Stimulated activated CD8-positive, alpha-beta memory T cell treated with anti-CD3 and anti-CD28 coated beads, Interleukin-12 subunit alpha, Interleukin-12 subunit beta, amount 100 ng/mL, for 24 hours (primary cell): ENCODE measurements around the gene DNAJC8.

Source experiments
- DNase-seq: peaks from one replicate; pipeline ENCODE4 v3.0.0-alpha.2; 2020; ENCODE audit errors: extremely low read depth

Gene DNAJC8

DNA sequence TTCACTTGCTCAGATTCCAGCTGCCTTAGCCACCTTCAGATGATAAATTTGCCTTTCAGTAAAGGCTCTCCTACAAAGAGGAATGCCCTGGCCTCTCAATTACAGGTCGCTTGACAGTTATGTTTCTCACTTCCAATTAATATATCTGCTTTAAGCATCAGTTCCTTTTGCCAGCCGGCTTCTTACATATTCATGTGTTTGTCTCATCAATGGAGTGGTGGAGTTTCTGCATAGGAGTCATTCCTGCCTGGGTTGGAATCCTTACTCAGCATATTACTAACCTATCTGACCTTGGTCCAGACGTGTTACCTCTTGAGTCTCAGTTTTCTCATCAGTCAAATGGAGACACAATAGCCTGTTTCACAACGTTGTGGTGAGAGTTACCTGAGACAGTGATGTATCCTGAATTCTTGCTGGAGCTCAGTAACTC, 17.1 kb upstream of the DNAJC8 start:
- DNase-seq, result no peak

DNA sequence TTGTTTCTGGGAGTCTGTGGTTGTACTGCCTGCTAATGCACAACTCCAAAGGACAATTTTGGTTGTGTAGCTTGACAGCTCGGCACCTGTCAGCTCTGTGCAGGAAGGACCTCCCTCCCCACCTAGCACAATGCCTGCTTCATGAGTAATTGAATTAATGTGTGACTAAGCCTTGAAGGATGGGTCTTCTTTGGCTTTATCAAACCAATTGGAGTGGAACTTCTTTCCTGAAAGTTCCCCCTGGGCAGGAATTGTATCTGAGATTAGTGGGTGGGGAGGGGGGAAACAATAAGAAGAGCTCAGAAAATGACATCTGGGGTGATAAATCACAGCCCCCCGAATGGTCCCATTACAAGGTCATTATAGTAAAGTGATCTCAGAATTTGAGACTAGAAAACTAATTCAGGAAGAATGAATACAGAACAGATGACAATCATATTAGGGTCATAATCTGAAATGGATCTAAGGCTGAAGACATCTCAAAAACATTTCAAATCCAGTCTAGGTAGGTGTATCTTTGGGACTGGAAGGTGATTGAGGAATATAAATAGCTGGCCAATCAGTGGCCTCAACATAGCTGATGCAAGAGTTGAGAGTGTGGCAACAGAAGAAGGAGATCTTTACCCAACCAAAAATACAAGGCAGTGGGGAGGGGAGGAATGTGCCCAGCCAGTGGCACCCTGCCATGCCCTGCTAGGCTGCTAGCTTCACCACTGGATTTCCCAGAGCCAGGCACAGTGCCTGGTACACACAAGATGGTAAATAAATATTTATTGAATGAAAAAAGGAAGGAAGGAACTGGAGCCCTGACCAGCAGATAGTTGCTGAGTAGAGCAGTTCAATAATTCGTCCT, 16.4 kb upstream of the DNAJC8 start:
- DNase-seq, result no peak

DNA sequence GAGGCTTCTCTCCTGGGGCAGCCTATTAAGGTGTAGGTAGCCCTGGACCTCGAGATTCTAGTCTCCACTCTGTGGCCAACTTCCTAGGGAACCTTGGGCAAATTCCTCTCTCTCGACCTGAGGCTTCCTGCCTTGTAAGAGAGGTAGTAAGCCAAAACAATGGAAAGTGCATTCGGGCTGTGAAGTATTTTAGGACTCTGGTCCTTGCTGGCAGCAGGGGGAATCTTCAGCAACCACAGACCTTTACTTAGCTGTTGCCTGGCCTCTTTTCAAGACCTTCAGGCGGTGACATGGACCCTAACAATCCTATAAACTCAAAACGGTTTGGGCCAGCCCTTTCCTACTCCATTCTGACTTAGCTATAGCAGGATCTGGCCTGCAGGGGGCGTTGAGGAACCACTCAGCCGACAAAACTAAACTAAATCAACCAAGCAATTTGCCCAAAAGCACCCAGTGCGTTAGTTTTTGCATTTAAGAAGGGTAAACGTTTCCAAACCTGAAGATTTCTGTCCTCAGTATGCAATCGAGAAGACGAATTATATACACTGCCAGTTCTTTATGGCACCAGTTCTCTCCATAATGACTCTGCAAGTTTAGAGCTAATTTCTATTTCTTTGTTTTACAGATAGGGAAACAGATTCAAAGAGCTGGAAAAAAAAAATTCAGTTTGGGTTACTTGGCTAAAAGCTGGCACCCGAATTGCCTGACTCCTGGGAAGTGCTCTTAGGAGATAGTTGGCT, 15.6 kb upstream of the DNAJC8 start:
- peak; percentile 60 for DNase-seq

DNA sequence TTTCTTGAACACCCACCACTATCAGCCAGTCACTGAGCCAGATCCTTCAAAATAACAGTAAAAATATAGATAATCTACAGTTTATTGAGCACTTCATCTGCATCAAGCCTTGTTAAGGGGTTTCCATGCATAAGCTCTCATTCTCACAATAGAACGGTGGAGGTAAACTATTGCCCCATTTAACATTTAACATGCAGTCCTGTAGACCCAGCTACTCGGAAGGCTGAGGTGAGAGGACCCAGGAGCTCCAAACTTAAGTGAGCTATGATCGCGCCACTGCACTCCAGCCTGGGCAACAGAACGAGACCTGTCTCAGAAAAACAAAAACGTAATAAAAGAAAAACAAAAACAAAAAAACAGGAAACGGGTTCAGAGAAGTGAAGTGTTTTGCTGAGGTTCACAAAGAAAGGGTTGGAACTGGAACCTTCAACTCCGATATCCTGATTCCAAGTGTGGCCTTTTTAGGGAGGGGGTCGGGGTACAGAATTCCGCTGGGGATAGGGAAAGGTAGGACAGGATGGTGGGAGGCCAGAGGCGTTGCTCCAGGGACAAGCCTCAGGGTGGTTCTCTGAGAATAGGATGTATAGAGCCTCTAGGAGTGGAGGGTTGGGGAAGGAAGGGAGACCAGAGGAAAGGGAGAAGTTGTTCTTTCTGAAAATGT, 14.9 kb upstream of the DNAJC8 start:
- no peak for DNase-seq

DNA sequence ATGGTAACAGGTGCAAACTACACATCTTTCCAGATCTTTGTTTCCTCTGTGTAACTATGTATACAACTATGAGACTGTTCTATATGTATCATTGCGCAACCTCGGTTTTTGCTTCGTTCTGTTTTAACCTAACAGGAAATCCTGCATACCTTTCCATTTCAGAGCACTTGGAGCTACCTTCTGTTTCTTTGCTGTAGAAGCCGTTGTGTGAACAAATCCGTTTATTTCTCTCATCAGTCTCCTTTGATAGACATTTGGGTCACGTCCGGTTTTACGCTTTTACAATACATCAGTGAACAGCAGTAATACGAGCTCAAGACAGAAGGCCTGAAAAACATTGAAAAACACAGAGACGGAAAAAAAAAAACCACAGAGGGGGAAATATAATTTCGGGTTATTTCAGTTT, 13.6 kb upstream of the DNAJC8 start:
- DNase-seq, result no peak

DNA sequence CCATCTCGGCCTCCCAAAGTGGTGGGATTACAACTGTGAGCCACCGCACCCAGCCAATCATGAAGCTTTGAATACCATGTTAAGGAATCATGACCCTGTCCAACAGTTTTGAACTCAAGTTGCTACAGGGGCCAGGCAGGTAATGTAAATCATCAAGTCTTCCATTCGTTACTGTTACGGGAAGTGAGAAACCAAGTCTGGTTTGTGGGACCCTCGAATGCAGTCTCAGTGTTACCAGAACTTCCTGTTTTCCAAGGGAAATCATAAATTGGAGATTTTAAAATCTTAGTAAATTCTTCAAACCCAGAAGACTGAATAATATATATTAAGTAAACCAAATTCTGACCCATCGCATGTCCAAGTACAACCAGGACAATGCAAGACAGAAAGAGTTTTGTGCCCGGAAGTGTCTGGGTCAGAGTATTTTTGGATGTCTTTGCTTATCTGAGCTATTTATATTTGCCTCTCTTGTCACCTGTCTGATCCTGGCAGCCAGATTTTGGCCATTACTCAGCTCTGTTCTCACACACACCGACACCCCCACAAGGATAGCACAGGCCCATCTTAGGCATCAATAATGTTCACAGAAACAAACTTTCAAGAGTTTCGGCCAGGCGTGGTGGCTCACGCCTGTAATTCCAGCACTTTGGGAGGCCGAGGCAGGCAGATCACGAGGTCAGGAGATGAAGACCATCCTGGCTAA, 11.9 kb upstream of the DNAJC8 start:
- no peak for DNase-seq

DNA sequence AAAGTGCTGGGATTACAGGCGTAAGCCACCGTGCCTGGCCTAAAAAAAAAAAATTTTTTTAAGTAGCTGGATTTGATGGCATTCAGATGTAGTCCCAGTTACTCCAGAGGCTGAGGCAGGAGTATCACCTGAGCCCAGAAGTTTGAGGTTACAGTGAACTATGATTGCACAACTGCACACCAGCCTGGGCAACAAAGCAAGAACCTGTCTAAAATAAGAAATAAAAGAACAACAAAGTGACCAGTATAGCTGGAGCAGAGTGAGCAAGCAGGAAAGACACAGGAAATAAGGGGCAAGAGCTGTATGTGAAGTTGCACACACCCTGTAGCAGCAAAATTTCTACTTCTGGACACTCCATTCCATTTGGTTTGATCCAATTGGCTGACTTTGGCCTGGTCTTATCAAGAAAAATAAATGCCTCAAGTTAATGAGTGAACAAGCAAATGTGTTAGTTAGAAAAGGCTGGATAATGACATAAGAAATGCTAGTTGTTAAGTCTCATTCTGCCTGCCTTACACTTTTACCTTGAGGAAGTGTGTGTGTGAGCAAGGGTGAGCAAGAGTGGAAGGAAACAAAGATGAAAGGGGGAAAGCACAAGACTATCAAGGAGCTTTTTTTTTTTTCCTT, 11.0 kb upstream of the DNAJC8 start:
- DNase-seq, result no peak

DNA sequence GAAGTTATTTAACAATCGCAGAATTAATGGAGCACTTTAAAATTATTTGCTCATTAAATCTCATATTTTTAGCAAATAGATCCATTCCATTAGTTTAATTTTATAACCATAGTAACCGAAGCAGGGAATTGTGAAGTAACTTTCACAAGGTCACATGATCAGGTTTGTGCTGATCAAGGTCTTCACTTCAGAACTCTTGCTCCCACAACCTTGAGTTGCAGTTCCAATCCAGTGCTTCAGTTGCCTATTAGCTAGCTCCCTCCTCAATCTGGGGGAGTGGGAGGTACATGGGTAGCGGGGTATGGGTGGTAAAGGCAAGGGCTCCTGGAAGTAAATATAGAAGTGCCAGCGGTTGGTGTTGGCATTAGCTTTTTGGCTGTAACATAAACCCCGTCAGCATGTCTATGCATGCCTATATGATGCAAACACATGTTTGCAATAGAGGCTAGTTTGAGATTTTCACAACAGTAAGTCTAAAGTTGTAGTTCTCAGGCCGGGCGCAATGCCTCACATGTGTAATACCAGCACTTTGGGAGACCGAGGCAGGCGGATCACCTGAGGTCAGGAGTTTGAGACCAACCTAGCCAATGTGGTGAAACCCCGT, 8.9 kb upstream of the DNAJC8 start:
- no peak for DNase-seq

DNA sequence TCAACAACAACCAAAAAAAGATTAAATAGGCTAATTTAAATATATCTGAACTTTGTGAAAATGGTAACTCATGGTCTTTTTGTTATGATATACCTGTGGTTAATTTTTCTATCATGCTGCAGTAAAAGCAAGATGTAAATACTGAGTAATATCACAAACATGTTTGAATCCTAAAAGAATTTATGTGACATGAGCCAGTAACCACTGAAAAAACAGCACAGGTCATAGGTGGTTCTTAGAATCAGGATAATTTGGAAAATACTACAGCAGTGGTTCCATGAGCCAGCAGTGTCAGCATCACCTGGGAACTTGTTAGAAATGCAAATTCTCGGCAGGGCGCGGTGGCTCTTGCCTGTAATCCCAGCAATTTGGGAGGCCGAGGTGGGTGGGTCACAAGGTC, 7.2 kb upstream of the DNAJC8 start:
- DNase-seq, result no peak

DNA sequence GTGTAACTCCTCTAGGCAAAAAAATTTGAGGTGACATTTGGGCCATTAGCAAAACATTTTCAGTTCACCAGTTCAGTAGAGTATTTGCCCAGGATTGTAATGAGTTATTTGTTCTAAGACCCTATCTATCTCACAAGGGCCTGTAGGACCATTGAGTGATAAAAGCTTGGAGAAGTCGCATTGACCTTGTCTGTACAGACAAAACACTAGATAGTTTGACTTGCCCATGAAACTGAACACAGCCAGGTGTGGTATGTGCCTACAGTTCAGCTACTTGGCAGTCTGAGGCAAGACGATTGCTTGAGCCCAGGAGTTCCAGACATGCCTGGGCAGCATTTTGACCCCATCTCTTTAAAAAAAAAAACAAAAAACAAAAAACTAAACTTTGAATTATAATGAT, 6.2 kb upstream of the DNAJC8 start:
- DNase-seq, result no peak

DNA sequence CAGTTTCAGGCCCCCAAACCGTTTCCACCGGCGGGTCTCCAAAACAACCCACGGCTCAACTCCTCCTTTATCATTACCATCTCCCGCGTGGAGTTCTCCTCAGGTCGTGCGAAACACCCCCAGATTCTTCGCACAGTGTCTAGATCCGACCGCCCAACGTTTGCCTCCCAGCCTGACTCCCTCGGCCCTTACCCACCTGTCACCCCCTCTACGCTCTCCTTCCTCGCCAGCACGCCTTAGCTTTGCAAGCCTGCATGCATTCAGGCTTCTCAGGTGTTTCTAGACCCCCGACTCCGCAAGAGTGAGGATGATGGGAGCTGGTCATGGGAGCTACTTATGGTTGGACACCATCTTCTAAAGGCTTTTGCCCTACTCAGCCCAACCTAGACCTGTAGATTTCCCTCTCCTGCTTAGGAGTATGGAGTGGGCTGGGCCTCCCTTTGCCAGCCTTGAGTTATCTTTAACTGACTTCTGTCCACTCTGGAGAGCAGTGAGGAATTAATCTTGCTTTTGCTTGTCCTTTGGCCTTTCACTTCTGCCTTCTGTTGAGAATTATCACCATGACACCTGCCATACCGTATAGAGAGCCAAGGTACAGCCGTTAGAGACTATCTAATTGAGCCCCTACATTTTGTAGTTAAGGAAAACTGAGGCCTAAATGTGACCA, 4.0 kb upstream of the DNAJC8 start:
- no peak for DNase-seq

DNA sequence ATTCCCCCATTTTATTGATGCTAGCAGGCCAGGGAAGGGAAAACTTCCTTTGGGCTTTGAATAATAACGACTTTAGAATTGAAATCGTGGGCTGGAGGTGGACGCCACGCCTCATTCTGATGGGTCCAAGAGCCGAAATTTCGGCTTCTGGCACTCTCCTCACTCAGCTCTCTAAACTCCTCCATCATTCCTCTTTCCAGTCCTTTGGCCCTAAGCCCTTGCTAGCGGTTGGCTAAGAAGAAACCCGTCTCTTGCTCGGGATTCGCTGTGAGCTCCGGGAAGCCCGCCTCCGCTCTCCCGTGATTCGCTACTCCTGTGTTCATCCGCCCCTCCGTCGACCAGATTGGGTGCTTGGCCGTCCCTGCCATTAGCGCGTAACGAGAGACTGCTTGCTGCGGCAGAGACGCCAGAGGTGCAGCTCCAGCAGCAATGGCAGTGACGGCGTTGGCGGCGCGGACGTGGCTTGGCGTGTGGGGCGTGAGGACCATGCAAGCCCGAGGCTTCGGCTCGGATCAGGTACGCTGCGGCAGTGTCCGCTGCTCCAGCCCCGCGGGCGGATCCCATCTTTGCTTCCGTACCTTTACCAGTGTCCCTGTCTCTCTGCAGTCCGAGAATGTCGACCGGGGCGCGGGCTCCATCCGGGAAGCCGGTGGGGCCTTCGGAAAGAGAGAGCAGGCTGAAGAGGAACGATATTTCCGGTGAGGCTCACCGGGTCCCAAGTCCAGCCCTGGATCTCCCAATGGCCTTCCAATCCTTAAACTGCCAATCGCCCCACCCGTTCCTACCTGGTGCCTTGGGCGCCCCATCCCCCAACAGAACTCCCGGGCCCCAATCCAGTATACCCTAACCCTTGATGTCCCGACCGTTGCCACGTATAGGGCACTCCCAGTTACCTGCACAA, 3.2 kb upstream of the DNAJC8 start, which contains the start of gene ATP5IF1:
ATP5IF1 (plus strand) TSS at position 370 of the 901 bp plus-strand sequence; CDS start at position 430, 60 bp downstream.
- DNase-seq, result peak; percentile 86

DNA sequence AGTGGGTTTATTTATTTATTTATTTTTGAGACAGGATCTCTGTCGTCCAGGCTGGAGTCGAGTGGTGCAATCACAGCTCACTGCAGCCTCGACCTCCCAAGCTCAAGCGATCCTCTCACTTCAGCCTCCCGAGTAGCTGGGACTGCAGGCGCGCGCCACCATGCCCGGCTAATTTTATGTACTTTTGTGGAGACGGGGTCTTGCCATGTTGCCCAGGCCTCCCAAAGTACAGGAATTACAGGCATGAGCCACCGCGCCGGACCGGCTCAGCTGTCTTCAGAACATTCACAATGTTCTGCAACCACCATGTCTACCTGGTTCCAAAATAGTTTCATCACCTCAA, 406 bp upstream of the DNAJC8 start:
- no peak for DNase-seq

DNA sequence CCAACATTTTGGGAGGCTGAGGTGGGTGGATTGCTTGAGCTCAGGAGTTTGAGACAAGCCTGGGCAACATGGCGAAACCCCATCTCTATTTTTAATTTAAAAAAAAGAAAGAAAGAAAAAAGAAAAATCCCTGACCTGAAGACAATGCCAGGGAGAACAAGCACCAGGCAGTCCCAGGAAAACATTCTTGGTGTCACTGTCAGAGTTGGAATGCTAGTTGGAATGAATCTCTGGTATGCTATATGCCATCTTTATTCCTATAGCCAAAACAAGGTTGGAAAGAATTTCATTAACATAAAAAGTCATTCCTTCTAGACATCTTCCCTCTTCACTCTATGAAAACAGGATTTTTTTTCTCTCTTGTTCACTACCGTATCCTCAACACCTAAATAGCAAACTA, 2.8 kb downstream of the DNAJC8 start:
- DNase-seq, result no peak

DNA sequence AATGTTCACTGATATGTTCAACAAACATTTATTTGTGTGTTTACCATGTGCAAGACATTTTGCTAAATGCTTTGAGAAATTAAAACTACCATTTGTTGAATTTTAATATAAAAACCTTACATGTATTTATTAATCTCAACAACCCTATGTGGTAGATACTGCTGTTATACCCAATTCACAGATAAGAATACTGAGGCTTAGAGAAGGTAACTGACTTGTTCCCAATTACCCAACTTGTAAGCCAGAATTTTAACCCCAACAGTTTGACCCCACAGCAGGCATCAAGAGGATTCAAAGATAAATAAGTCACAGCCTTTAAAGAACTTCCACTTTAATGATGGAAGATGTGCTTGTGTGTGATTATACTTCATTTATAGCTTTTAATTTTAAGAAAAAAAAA, 3.7 kb downstream of the DNAJC8 start:
- DNase-seq, result no peak

DNA sequence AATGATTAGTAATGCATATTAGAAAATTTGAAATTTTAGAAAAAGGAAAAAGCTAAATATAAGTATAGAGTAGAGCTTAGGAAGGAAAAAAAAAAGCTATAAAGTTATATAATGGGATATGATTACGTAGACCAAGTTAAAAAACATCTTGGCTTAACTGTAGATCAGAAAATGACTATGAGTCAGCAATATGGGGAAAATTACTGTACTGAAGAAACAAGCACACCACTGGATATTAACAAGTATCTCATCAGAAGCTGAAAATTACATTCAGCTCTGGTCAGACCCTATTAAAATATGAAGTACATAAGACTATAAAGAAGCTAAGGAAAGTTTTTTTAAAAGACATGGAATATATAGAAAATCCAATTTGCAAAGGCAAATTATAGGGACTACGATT, 19.5 kb downstream of the DNAJC8 start:
- no peak for DNase-seq

DNA sequence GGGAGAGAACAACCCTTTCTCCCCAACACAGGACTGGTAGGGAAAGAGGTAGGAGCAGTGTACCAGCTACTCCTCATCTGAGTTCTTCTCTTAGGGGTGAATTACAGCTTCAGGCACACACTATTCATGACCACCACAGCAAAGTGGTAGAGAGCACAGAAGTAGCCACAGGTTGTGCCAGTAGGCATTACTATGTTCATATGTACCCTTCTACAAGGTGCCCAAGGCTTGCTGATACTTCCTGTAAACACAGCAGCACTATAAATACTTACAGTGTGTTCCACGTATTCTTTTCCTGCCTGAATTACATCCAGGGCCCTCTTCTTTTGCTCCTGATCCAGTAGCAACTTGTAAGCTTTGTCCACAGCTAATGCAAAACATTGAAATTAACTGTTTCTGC, 23.1 kb downstream of the DNAJC8 start:
- DNase-seq, result no peak

DNA sequence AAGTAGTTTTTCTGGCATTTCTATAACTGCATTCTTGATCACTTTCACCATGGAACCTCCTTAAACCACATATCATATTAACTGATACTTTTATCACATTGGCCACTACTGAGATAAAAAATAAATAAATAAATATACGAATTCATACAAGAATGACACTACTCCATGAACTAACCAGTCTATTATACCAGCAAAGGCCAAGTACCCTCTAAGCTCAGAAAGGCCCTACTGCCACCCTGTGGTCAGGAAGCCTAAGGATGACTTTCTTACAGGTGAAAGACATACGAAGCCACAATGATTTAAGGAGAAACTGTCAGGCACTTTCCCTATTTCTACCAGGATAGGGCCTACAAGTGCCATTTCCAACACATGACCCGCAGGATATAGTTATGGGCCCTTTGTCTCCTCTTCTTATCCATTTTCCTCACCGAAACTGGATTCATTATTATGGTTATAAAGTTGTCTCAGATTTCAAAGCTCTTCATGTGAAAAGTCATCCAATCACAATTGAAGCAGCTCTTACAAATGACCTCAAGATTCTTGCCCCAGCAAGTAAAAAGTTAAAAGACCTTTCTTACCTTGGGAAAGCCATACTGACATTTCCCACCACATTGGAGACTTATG, 23.9 kb downstream of the DNAJC8 start:
- no peak for DNase-seq

DNA sequence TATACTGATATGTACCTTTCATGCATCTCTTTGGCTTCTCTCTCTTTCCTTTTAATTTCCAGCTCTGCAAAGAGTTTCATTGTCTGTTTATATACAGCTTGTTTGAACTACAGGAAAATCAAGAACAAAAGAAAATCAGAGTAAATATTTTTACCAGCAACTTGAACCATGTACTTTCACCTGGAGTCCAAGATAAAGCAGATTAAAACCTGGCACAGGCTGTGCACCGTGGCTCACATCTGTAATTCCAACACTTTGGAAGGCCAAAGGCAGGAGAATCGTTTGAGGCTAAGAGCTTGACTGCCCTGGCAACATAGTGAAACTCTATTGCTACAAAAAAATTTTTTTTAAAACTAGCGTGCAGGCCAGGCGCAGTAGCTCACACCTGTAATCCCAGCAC, 27.6 kb downstream of the DNAJC8 start:
- DNase-seq, result no peak
